Activated effector memory CD4-positive, alpha-beta T cell treated with anti-CD3 and anti-CD28 coated beads, Interleukin-2, amount 50 U/mL, for 16 hours (primary cell): ENCODE measurements around the gene BBS12.
"Not testable (repeated sequence)": the region's sequence is repeated elsewhere in the genome, so short reads cannot be mapped to it uniquely, and the experiment has no call there.

Experiments
- DNase-seq: peaks from one replicate; pipeline ENCODE4 v3.0.0-alpha.2; 2020

Gene BBS12

DNA sequence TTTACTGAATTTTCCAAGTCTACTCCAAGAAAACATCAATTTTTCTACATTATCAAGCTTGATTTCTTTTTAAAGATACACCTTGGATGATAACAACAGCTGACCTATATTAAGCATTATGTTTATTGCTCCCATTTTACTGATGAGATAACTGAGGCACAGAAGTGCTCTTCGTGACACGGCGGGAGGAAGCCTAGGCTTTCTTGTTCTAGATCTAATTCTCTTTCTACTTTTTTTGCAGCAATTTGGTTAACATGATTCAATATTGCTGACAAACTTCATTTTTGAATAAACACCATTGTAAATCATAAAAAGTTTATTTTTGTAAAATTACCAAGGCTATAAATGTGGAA is 33.8 kb downstream of the BBS12 start:
- no peak for DNase-seq

DNA sequence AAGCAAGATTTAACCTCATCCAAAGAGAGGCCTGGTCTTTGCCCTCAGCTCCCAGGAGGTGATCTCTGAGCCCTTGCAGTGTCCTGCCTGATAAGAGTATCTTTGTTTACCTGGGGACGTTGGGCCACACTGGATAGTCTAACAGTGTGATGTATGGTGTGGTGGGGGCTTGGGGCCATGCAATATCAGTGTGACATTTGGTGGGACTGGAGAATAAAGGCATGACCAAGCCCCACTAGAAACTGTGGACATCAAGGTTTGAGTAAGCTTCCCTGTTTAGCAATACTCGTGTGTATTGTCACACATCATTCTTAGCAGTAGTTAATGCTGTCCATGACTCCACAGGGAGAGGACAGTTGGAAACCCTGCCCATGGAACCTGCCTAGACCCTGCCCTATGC is 34.4 kb downstream of the BBS12 start:
- no peak for DNase-seq

- DNase-seq = no peak
Measured at GRCh38 chr4:122771724-122772123, 39.2 kb downstream of the BBS12 start.

- DNase-seq = no peak
Measured at GRCh38 chr4:122772311-122772710, 39.8 kb downstream of the BBS12 start.

GRCh38 chr4:122772986-122773385 is 40.5 kb downstream of the BBS12 start:
- no peak for DNase-seq

DNA sequence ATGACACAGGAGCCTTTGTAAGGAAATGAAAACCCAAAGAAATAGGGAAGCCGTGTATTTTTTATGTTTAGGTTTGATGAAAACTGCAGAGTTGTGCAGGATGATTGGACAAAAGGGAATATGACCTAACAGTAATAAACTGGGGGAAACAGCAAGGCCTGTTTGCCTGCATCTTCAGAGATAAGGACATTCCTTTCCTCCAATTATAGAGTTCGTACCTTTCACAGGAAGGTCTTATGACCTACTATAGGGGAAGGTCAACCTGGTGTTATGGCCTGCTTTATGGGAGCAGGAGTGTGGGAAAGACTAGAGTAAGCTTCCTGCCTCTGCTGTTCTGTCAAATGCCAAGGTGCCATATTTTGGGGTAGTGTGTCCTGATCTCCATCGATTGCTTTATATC is 42.5 kb downstream of the BBS12 start:
- DNase-seq = no peak

GRCh38 chr4:122775987-122776836 is 43.7 kb downstream of the BBS12 start:
- no peak for DNase-seq

- DNase-seq = no peak
Measured at GRCh38 chr4:122776916-122777315, 44.4 kb downstream of the BBS12 start.

DNA sequence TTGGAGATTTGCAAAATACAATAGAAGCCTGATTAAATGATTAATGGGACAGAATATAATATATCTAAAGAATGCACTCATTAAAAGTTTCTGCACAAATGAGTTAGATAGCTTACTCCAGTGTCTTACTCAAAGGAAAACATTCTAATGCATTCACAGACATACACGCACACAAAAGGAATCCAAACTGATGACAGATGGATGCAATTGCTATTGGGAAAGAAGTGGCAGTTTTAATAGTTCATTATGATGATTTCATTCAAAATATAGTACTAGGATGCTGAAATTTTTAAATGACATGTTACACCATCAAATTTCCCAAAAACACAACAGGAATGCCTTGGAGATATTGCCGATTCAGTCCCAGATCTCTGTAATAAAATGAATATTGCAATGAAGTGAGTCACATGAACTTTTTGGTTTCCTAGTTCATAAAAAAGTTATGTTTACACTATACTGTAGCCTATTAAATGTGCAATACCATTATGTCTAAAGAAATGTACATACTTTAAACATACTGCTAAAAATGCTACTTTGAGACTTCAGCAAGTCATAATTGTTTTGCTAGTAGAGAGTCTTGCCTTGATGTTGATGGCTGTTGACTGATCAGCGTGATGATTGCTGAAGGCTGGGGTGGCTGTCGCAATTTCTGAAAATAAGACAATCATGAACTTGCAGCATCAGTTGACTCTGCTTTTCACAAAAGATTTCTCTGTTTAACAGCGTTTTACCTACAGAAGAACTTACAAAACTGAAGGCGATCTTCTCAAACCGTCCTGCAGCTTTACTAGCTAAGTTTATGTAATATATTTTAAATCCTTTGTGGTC is 45.6 kb downstream of the BBS12 start:
- no peak for DNase-seq

DNA sequence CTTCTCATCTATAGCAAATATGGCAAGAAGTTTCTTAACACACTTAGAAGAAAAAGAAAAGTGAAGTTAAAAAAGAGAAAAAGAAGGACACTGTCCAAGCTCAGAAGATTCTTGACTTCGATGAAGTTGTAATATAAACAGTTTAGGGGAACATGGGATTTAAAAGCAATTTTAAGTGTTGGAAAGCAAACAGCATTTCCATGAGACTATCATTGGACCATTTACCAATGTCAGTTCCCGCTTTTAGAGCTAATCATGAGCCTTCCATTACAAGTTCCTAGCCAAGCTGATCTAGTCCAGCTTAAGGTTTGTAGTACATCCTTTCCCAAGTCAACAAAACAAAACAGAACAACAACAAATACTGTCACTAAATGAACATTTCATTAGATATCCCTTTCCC is 49.0 kb downstream of the BBS12 start:
- no peak for DNase-seq

DNA sequence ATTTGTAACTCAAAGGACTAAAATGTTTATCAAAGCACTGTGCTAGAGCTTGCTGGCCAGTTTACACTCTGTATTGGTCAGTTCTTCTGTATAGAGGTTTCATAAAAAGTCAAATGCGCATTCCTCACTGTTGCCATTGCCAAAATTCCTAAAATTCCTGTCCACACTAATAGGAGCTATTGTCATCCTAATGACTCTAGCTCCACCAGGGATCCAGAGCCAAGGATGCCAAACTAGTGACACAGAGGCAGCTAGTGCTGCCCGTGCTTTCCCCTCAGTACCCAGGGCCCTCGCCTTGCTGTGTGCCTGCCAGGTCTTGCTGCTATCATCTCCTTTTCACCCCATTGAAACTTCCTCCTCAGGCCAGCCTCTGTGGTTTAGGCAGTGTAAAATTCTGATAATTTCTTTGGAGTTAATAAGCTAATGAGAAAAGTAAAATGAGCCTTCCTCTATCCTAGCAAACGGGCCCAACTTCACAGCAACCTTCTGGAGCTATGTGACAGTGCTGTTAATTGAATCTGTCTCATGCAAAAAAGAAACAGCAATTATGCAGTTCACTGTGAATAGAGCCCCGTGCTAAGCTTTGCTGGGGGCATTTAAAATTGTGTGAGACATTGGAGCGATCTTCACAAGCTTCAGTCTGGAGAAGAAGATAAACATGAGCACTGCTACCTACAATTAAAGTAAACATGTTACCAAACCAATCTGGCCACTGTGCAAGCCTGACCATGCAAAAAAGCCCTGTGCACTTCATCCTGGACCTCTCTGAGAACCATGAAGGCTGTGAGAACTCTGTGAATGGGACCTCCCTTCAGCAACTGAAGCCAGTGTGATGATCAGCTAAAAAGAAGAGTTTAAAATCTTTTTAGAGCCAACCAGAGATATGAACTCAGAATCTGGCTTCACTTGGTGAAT is 51.1 kb downstream of the BBS12 start:
- DNase-seq = no peak

DNA sequence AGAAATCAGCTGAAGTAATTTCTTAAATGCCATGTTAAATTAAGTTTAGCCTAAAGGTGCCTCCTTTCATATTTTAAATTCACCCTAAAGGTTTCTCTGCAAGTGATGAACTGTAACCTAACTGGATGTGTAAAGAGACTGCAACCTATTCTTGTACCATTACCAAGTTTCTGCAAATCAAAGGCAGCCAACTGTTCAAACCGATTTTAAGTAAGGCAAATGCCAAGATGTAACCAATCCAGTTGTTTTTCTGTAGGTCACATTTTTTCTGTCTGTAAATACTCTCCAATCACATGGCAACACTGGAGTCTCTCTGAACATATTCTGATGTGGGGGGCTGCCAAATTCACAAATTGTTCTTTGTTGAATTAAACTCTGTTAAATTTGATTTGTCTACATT is 51.8 kb downstream of the BBS12 start:
- no peak for DNase-seq

DNA sequence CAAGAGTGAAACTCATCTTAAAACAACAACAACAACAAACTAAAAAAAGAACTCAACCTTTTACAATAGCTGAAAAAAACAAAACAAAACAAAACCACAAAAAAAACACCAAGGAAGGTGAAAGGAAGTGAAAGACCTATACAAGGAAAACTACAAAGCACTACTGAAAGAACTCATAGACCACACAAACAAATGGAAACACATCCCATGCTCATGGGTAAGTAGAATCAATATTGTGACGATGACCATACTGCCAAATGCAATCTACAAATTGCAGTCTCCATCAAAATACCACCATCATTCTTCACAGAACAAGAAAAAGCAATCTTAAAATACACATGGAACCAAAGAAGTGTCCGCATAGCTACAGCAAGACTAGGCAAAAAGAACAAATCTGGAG is 52.6 kb downstream of the BBS12 start:
- no peak for DNase-seq

- not testable (repeated sequence) for DNase-seq
Measured at GRCh38 chr4:122786296-122786695, 53.8 kb downstream of the BBS12 start.

- not testable (repeated sequence) for DNase-seq
Measured at GRCh38 chr4:122786920-122787319, 54.4 kb downstream of the BBS12 start.

DNA sequence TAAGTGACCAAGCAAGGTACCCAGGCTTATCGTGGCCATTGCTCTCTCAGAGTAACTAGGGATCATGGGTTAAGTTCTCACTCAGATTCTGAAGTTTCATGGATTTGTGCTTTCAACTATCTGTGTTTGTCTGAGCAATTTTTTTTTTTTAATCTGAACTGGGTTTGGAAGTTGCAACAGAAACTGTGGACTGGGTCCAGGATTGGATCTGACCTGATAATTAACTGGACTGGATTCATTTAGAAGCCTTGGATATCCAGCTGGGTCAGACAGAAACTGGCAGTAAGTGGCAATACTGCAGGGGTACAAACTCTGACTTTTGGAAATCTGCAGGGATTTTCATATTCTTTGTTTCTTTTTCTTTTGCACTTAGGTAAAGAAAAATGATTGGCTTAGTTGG is 55.4 kb downstream of the BBS12 start:
- DNase-seq = no peak

GRCh38 chr4:122788935-122789334 is 56.4 kb downstream of the BBS12 start:
- DNase-seq = no peak

- DNase-seq = no peak
Measured at GRCh38 chr4:122793811-122794210, 61.3 kb downstream of the BBS12 start.
